Activated CD4-positive, alpha-beta T cell treated with anti-CD3 and anti-CD28 coated beads, Interleukin-2, amount 50 U/mL, for 48 hours (primary cell): Measurements from ENCODE around the gene NNMT.

Source experiments
- DNase-seq, 2 experiments: peaks; one replicate each; pipeline ENCODE4 v3.0.0-alpha.2; 2020

NNMT gene

DNA sequence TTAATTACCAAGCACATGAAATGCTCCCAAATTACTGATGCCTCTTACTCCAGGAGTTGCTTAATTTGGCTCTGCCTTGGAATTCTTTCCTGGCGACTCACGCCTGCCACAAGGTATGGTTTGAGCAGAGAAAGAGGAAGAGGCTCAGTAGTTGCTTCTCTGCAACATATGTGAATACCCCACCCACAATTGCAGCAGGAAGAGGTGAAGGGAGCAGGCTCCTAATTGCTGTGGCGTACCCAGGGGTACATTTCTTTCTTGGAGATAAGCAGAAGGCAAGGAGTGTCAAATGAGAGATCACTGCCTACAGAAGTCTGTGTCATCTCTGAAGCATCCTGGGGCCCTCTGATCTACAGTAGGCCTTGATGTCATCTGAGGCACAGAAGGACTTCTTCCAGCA is 10.6 kb upstream of the NNMT start:
- DNase-seq = no peak

- DNase-seq = no peak
These were observed 10.0 kb upstream of the NNMT start for GRCh38 chr11:114286229-114286628.

GRCh38 chr11:114287154-114287553 is 9.0 kb upstream of the NNMT start:
- no peak for DNase-seq

DNA sequence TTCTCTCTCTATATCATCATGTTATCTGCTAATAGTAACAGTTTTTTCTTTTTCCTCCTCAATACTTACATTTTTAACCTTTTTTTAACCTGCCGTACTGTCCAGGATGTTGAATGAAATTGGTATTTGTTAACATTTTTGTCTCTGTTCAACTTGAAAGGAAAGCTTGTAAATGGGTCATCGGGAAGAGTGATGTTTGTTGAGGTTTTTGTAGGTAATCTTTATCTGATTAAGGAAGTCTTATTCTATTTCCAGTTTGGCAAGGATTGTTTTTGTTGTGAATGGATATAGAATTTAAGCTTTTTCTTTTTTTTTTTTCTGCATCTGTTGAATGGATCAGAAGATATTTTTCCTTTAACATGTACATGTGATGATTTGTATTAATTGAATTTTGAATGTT is 8.1 kb upstream of the NNMT start:
- no peak for DNase-seq

DNA sequence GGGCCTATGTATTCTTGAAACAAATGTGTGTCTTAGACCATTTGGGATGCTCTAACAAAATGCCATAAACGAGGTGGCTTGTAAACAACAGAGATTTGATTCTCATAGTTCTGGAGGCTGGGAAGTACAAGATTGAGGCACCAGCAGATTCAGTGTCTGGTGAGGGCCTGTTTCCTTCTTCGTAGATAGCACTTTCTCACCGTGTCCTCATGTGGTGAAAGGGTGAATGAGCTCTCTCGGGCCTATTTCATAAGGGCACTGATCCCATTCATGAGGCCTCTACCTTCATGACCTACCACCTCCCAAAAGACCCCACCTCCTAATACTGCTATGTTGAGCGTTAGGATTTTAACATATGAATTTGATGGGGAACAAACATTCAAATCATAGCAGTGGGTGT is 6.4 kb upstream of the NNMT start:
- DNase-seq = no peak

- DNase-seq = no peak
These were observed 5.5 kb upstream of the NNMT start for GRCh38 chr11:114290503-114291235.

GRCh38 chr11:114291381-114291780 is 4.8 kb upstream of the NNMT start:
- no peak for DNase-seq

DNA sequence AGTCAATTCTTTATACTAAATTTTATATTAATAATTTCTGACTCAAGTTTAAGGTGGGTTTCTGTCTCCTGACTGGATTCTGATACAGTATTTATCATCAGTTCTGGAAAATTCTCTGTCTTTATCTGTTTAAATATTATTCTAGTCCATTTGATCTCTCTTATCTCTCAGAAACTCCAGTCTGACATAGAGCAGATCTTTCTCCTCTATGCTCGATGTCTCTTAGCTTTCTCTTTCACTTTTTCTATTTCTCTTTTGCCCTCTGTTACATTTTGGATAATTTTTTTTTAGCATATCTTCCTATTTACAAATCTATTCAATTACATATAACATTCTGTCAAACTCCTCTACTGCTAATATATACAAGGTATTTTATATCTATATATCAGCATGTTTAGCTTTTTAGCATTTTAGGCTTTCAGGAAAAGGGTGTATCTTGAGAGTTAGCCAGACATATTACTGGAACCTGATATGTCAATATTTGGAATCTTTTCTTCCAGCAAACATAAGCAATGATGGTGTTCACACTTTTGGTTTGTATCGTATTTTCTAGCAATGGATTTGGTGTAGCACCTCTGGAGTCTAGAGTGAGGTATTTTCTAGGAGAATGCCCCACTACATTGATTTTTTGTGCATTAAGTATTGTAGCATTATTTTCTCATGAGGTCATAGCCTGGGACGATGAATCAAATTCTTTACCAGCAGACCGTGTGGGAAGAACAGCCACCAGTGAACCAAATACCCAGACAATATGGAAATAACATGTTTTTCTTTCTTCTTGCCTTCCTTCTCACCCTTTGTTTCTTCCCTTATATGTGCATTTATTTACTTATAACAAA is 4.1 kb upstream of the NNMT start:
- DNase-seq = no peak

DNA sequence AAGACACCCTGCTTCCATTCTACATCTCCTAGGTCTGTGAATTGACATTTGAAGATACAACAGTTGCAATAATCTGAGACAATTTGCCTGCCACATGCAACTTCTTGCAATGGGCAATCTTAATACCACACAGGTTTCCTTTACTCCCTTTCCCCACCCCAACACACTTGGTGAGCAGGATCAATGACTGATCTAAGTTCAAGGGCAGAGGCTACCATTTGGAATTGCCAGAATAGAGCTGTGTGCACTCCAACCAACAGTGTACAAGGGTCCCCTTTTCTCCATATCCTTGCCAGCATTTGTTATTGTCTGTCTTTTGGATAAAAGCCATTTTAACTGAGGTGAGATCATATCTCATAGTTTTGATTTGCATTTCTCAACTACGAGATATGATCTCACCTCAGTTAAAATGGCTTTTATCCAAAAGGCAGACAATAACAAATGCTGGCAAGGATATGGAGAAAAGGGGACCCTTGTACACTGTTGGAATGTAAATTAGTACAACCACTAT is 2.9 kb upstream of the NNMT start:
- no peak for DNase-seq

DNA sequence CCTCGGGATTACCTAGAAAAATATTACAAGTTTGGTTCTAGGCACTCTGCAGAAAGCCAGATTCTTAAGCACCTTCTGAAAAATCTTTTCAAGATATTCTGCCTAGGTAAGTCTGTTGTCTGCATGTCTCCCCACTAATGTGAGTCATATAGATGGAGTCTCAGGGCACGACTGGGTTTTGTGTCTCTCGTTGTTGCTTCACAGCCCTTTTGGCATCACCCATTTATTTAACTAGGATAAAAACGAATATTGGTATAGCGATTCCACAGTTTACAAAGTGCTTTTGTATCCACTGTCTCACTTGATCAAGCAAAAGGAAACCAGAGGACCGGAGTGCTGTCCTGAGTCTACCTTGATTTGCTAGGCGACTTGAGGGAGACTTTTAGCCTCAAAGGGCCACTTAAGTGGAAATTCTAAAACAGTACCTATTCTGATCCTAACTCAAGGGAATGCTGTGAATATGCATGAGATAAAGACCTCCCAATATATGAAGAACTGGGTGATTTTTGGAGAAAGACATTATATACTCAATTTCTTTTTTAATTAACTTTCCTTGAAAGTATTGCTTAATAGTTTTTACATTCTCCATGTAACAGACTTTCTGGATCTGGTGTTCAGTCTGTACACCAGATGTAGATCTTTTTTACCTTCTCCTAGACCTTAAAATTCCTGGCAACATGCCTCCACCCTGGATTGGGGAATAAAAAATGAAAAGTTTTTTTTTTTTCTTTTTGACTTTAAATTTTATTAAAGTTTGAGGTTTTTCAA is 590 bp downstream of the NNMT start:
- DNase-seq = no peak

GRCh38 chr11:114297806-114298709 is 1.9 kb downstream of the NNMT start:
- DNase-seq = no peak

DNA sequence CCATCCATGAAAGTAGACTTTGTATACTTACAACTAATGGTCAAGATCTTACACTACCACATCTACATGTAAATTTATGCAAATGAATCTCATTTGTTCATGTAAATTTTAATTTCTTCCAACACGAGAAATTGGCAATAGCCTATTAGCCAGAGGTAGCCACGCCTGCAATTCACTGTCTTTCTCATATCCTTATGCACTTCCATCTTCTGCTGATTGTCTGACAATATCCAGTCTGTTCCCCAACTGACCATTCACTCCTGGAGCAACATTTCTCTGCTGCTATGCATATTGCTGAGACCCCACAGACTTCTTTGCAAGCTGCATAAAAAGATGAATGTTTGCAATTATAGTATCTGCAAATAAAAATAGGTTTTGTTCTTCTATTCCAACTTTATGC is 2.5 kb downstream of the NNMT start:
- DNase-seq = no peak

DNA sequence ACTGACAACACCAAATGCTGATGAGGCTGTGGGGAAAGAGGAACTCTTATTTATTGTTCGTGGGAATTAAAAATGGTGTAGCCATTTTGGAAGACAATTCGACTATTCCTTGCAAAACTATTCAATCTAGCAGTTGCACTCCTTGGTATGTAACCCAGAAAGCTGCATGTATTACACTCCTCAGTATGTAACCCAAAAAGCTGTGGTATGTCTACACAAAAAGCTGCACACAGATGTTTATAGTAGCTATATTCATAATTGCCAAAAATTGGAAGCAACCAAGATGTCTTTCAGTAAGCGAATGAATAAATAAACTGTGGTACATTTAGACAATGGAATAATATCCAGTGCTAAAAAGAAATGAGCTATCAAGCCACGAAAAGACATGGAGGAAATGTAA is 4.9 kb downstream of the NNMT start:
- no peak for DNase-seq

DNA sequence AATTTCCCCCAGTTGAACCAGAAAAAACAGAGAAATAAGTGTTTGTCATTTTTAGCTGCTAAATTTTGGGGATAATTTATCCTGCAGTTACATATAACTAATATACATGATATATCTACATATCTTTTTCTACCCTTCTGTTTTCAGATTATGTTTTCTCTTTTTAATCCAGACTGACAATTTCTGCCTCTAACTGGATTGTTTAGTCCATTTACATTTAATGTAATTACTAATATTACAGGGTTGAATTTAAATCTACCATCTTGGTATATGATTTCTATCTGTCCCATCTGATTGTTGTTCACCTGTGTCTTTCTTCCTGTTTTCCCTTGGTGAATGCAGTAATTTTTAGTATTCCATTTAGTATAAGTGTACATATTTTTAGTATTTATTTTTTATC is 5.7 kb downstream of the NNMT start:
- DNase-seq = no peak

GRCh38 chr11:114302663-114303062 is 6.5 kb downstream of the NNMT start:
- DNase-seq = no peak

DNA sequence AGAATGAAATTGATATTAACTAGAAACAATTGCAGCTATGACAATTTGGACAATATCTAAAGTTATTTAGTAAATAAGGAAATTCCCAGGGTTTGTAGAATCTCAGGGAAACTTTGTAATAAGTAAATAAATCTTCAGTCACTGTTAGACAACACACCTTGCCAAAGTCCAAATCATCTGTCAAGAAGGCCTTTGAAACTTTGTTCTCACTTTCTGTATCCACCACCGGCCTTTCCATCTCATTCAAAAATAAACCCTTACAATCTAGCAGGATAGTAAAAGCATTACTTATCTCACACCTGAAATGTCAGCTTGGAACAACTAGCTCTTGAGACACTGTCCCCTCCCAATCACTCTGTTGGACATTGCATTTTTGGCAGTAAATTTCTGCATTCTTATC is 7.9 kb downstream of the NNMT start:
- DNase-seq = no peak

- no peak for DNase-seq
These were observed 8.8 kb downstream of the NNMT start for GRCh38 chr11:114304969-114305368.

GRCh38 chr11:114307524-114308203 is 11.5 kb downstream of the NNMT start:
- DNase-seq = no peak

DNA sequence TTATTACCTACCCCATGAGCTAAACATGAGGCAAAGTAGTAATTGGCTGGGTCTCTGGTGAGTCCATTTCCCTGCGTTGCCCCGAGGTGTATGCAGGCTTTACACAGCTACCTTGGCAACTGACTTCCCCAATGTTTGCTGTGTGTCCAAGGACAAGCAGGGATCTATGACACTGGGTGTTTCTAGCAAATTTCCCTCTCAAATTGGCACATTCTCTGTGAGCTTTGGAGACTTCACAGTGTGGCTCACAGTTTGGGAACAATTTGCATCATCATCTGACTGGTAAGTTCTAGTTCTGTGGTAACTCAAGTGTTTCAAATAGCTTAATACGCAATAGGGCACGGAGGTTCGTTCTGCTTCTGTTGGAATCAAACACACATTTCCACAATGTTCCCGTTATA is 12.5 kb downstream of the NNMT start:
- no peak for DNase-seq

DNA sequence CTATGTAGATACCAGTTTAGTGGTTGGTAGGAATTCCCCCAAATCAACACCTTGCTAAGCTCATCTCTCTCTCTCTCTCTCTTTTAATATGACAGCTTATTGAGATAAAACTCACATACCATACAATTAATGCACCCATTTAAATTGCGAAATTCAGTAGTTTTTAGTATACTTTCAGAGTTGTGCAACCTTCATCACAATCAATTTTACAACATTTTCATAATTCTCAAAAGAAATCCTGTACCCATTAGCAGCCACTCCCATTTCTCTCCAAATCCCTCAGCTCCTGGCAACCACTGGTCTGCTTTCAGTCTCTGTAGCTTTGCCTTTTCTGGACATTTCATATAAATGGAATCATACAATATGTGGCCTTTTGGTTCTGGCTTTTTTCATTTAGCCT is 13.3 kb downstream of the NNMT start:
- DNase-seq = no peak

DNA sequence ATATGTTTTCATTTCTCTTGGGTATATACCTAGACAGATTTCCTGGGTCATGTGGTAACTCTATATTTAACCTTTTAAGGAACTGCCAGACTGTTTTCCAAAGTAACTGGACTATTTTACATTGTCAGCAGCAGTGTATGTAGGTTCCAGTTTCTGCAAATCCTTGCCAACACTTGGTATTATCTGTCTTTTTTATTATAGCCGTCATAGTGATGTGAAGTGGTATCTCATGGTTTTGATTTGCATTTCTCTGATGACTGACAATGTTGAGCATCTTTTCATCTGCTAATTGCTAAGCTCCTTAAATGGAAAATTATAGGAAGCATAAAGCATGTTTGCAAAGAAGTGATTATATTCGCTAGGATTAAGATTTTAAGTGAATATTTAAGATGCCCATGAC is 13.9 kb downstream of the NNMT start:
- DNase-seq = no peak

GRCh38 chr11:114311946-114312345 is 15.7 kb downstream of the NNMT start:
- DNase-seq = no peak
